ENCODE measurements around the gene SSC4D.

DNA sequence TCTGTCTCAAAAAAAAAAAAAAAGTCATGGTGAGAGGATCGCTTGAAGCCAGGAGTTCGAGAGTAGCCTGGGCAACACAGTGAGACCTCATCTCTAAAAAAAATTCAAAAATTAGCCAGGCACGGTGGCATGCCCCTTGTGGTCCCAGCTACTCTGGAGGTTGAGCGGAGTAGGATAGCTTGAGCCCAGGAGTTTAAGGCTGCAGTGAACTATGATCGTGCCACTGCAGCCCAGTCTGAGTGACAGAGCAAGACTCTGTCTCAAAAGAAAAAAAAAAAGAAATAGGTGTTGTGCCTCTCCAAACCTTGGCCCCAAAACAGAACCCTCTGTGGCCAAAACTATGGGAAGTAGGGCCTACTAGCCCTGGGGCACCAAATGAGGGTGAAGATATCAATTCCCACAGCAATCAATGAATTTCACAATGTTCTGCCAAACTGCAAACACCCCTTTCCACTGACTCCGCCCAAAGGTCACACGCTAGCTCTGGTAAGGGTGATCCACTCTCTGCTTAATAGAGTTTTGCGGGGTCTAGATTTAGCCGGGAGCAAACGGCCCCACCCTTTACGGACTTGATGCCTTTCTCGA, 16.9 kb downstream of the SSC4D start:
- no peak for TF ChIP-seq ZFX (IDR thresholded peaks at IDR 0.05)
- TF ChIP-seq, protein P1, sequence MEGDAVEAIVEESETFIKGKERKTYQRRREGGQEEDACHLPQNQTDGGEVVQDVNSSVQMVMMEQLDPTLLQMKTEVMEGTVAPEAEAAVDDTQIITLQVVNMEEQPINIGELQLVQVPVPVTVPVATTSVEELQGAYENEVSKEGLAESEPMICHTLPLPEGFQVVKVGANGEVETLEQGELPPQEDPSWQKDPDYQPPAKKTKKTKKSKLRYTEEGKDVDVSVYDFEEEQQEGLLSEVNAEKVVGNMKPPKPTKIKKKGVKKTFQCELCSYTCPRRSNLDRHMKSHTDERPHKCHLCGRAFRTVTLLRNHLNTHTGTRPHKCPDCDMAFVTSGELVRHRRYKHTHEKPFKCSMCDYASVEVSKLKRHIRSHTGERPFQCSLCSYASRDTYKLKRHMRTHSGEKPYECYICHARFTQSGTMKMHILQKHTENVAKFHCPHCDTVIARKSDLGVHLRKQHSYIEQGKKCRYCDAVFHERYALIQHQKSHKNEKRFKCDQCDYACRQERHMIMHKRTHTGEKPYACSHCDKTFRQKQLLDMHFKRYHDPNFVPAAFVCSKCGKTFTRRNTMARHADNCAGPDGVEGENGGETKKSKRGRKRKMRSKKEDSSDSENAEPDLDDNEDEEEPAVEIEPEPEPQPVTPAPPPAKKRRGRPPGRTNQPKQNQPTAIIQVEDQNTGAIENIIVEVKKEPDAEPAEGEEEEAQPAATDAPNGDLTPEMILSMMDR (conservative IDR thresholded peaks at IDR 0.05), result no peak
